ENCODE results near the gene TMEM163.

DNA sequence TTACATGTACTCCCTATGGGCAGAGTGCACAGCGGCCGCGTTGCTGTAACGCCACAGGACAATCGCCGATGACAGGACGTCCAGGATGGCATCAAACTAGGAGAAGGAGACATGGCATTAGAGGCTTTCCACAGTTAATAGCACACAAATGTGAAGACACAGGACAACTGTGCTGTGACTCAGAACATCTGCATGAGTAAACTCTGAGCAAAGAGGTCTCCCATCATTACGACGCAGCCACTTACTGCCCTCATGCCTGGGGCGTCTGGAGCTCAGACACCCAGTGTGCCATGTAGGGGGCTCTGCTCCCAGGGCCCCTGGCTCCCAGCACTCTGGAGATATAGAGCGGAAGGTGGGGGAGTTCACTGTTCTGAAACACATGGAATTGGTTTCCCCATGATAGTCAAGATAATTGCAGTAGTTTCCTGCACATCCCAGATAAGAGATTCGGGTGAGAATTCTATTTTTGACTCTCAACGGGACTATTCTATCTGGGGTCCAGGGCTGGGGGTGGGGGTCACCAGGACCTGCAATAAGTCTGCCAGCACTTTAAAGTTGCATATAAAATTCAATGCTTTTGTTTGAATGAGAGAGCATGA is 168.1 kb downstream of the TMEM163 start:
- TF ChIP-seq, protein P1, sequence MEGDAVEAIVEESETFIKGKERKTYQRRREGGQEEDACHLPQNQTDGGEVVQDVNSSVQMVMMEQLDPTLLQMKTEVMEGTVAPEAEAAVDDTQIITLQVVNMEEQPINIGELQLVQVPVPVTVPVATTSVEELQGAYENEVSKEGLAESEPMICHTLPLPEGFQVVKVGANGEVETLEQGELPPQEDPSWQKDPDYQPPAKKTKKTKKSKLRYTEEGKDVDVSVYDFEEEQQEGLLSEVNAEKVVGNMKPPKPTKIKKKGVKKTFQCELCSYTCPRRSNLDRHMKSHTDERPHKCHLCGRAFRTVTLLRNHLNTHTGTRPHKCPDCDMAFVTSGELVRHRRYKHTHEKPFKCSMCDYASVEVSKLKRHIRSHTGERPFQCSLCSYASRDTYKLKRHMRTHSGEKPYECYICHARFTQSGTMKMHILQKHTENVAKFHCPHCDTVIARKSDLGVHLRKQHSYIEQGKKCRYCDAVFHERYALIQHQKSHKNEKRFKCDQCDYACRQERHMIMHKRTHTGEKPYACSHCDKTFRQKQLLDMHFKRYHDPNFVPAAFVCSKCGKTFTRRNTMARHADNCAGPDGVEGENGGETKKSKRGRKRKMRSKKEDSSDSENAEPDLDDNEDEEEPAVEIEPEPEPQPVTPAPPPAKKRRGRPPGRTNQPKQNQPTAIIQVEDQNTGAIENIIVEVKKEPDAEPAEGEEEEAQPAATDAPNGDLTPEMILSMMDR (IDR thresholded peaks at IDR 0.05), result no peak
- TF ChIP-seq POLR2A (IDR thresholded peaks at IDR 0.05), result no peak
